ENCODE measurements around the gene PLBD1.

GRCh38 chr12:14514946-14515345 is 52.7 kb downstream of the PLBD1 start:
- TF ChIP-seq CTCF (IDR thresholded peaks at IDR 0.05), result no peak
- TF ChIP-seq ZFX (IDR thresholded peaks at IDR 0.05; ENCODE audit: borderline replicate concordance), result no peak
